ENCODE data around the gene USP33.

GRCh38 chr1:77697441-77697840, 62.2 kb downstream of the USP33 start:
- TF ChIP-seq CREB1 (IDR thresholded peaks at IDR 0.05) (no peak), CREB1 (CRISPR knock-in tag; IDR thresholded peaks at IDR 0.05) (no peak), CTCF (IDR thresholded peaks at IDR 0.05 in 2 of 3, conservative IDR thresholded peaks at IDR 0.05 in 1 of 3; ENCODE audit: insufficient read depth in 2 of 3, low read depth in 1 of 3, low read length in 3 of 3) (no peak), ZFP30 (CRISPR knock-in tag; IDR thresholded peaks at IDR 0.05; ENCODE audit: borderline replicate concordance) (no peak), HNRNPK (IDR thresholded peaks at IDR 0.05; ENCODE audit: low read depth, low read length, poor library complexity, severe bottlenecking) (no peak), ZNF384 (IDR thresholded peaks at IDR 0.05; ENCODE audit: low read depth, low read length) (no peak), CXXC5 (CRISPR knock-in tag; IDR thresholded peaks at IDR 0.05) (no peak), RNF219 (CRISPR knock-in tag; IDR thresholded peaks at IDR 0.05) (no peak), HDAC2 (IDR thresholded peaks at IDR 0.05) (no peak), YY1 (IDR thresholded peaks at IDR 0.05; ENCODE audit: borderline replicate concordance in 1 of 3, control insufficient read depth in 1 of 3, extremely low read depth in 1 of 3, insufficient read depth in 3 of 3, insufficient read length in 1 of 3, insufficient replicate concordance in 2 of 3, low read depth in 1 of 3, low read length in 2 of 3) (no peak), GTF2E2 (tag; IDR thresholded peaks at IDR 0.05) (no peak), POLR2A (conservative IDR thresholded peaks at IDR 0.05) (no peak), ATF1 (CRISPR knock-in tag; IDR thresholded peaks at IDR 0.05) (no peak), ATF1 (tag; IDR thresholded peaks at IDR 0.05) (no peak)
